GM19023 (cell line): ENCODE measurements around the gene TNKS1BP1.
"Not testable (repeated sequence)": the region's sequence is repeated elsewhere in the genome, so short reads cannot be mapped to it uniquely, and the experiment has no call there.

ENCODE experiments used
- ATAC-seq: cut with Tn5 transposase; IDR thresholded peaks from one replicate; pipeline ENCODE4 v1.9.1; 2021; ENCODE audit warnings: mild to moderate bottlenecking, moderate library complexity; ENCODE audit not compliant: unreplicated experiment

The TNKS1BP1 gene

GRCh38 chr11:57324886-57325734 lies at the start of gene TNKS1BP1:
Gene TNKS1BP1 (minus strand): TSS chr11:57324952. CDS start chr11:57321885, 3,067 bp downstream.
- ATAC-seq = peak; percentile 85

- ATAC-seq = no peak
These were observed 48.4 kb upstream of the TNKS1BP1 start for GRCh38 chr11:57373146-57373545.

GRCh38 chr11:57370941-57371340 lies 46.2 kb upstream of the TNKS1BP1 start:
- ATAC-seq = no peak

GRCh38 chr11:57370251-57370650 lies 45.5 kb upstream of the TNKS1BP1 start:
- ATAC-seq = no peak

GRCh38 chr11:57368845-57369232 lies 44.1 kb upstream of the TNKS1BP1 start:
- ATAC-seq = no peak

GRCh38 chr11:57368106-57368844 lies 43.5 kb upstream of the TNKS1BP1 start:
- ATAC-seq = no peak

- ATAC-seq = no peak
These were observed 40.3 kb upstream of the TNKS1BP1 start for GRCh38 chr11:57364851-57365660.

GRCh38 chr11:57363131-57364080 lies 38.7 kb upstream of the TNKS1BP1 start:
- no peak for ATAC-seq

GRCh38 chr11:57361926-57362325 lies 37.2 kb upstream of the TNKS1BP1 start:
- ATAC-seq = no peak

- not testable (repeated sequence) for ATAC-seq
These were observed 36.7 kb upstream of the TNKS1BP1 start for GRCh38 chr11:57361420-57361819.

- ATAC-seq = no peak
These were observed 36.2 kb upstream of the TNKS1BP1 start for GRCh38 chr11:57360991-57361390.

GRCh38 chr11:57359896-57360690 lies 35.3 kb upstream of the TNKS1BP1 start:
- ATAC-seq = no peak

- no peak for ATAC-seq
These were observed 34.6 kb upstream of the TNKS1BP1 start for GRCh38 chr11:57359396-57359795.

GRCh38 chr11:57358991-57359390 lies 34.2 kb upstream of the TNKS1BP1 start:
- ATAC-seq = no peak

GRCh38 chr11:57358543-57358961 lies 33.8 kb upstream of the TNKS1BP1 start:
- ATAC-seq = no peak

GRCh38 chr11:57357856-57358255 lies 33.1 kb upstream of the TNKS1BP1 start:
- ATAC-seq = no peak

- no peak for ATAC-seq
These were observed 32.6 kb upstream of the TNKS1BP1 start for GRCh38 chr11:57357310-57357709.

- no peak for ATAC-seq
These were observed 31.5 kb upstream of the TNKS1BP1 start for GRCh38 chr11:57356268-57356667.

GRCh38 chr11:57354699-57355098 lies 29.9 kb upstream of the TNKS1BP1 start:
- no peak for ATAC-seq
